NCI-H226 (cell line): ENCODE data around the gene NR2F1-AS1.
"Not testable (repeated sequence)": the region's sequence is repeated elsewhere in the genome, so short reads cannot be mapped to it uniquely, and the experiment has no call there.

Experiments used
- DNase-seq: peaks from one replicate; pipeline ENCODE4 v3.0.0-alpha.2; 2015

The NR2F1-AS1 gene

DNA sequence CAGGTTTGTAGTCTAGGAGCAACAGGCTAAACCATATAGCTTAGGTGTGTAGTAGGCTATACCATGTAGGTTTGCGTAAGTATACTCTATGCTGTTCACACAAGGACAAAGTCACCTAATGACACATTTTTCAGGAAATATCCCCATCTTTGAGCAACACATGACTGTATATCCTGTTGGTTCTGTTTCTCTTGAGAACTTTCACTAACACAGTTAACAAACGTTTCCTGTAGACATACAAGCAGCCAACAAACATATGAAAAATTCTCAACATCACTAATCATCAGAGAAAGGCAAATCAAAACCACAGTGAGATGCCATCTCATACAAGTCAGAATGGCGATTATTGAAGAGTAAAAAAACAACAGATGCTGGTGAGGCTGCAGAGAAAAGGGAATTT is 68.2 kb downstream of the NR2F1-AS1 start:
- peak; percentile 60 for DNase-seq

- DNase-seq, result no peak
Observed at GRCh38 chr5:93511445-93511844, 69.6 kb downstream of the NR2F1-AS1 start.

- no peak for DNase-seq
Observed at GRCh38 chr5:93510626-93511380, 70.2 kb downstream of the NR2F1-AS1 start.

DNA sequence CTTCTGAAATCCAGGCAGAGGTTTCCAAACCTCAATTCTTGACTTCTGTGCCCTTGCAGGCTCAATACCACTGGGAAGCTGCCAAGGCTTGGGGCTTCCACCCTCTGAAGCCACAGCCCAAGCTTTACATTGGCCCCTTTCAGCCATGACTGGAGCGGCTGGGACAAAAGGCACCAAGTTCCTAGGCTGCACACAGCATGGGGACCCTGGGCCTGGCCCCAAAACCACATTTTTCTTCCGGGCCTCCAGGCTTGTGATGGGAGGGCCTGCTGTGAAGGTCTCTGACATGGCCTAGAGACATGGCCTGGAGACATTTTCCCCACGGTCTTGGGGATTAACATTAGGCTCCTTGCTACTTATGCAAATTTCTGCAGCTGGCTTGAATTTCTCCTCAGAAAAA is 75.5 kb downstream of the NR2F1-AS1 start:
- DNase-seq, result not testable (repeated sequence)

GRCh38 chr5:93503598-93504067 is 77.4 kb downstream of the NR2F1-AS1 start:
- peak; percentile 89 for DNase-seq

DNA sequence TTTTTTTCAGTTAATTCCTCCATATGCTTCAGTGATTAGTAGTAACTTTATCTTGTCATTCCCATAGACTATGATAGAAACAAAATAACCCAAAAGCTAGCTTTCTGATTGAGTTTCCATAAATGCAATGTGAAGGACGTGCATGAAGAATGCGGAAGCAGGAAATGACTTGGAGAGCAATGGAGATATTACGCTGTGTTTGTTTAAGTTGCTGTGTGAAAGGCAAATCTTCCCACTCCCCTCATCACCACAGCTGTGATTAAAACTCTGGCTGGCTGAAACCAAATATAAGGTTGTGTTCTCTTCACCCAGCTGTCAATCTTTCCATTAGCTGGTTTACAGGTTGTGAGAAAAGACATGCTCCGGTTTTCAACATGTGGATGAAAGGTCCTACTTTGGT is 83.9 kb downstream of the NR2F1-AS1 start:
- DNase-seq, result peak; percentile 16

DNA sequence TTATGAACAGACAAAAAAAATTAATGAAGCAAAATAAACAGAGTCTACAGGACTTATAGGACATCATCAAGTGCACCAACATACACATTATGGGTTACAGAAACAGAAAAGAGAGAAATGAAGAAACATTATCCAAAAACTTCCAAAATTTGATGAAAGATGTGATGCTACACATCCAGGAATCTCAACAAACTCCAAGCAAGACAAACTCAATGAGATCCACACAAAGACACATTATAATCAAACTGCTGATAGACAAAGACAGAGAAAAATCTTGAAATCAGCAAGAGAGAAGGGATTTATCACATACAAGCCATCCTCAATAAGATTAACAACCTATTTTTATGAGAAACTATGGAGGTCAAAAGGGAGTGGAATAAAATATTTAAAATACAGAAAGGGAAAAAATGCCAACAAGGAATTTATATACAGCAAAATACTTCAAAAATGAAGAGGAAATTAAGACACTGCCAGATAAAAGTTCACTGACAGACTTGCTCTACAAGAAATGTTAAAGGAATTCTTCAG is 101.0 kb downstream of the NR2F1-AS1 start:
- no peak for DNase-seq

- no peak for DNase-seq
Observed at GRCh38 chr5:93477816-93478215, 103.2 kb downstream of the NR2F1-AS1 start.

DNA sequence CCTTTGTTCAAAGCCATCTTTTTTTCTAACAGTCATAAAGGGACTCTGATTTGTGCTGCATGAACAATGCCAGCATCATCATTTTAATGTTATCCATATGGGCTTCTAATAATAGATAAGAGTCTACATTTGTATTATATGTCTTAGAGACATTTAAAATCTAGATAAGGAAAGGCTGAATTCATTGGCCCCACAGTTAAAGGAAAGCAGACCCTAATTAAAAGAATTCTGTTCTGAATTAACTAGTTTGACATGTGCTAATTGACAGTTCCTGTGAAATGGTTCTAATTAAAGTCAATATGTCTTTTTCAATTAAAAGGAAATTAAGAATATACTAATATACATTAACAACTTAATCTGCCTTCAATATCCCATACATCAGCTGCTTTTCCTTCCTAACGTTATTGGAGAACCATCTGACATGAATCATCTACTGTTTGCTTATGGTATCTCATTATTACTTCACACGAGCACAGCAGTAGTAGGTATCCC is 104.7 kb downstream of the NR2F1-AS1 start:
- no peak for DNase-seq

DNA sequence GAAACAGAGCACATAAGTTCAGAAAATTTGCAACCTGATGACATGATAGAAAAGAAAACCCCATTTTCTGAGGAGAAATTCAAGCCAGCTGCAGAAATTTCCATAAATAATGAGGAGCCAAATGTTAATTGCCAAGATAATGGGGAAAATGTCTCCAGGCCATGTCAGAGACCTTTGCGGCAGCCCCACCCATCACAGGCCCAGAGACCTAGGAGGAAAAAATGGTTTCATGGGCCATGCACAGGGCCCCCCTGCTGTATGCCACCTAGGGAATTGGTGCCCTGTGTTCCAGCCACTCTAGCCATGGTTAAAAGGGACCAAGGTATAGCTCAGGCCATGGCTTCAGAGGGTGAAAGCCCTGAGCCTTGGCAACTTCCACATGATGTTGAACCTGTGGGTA is 118.1 kb downstream of the NR2F1-AS1 start:
- DNase-seq, result no peak

DNA sequence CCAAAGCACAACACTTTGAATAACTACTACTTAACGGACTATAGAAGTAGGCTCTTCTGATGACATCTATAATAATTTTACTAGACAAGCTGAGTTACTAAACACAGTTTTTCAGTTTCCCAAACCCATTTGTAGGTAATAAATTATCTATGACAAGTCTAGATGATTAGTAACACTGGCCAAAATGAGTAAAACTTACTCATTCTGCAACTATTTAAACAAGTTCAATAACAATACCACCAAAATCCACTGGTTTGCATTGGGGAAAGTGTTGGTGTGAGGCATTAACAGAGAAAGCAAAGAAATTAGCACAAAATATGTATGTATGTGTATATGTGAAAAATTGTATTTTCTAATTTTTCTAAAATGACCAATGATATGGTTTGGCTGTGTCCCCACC is 119.3 kb downstream of the NR2F1-AS1 start:
- DNase-seq, result peak; percentile 44

GRCh38 chr5:93460286-93460685 is 120.7 kb downstream of the NR2F1-AS1 start:
- DNase-seq, result no peak

DNA sequence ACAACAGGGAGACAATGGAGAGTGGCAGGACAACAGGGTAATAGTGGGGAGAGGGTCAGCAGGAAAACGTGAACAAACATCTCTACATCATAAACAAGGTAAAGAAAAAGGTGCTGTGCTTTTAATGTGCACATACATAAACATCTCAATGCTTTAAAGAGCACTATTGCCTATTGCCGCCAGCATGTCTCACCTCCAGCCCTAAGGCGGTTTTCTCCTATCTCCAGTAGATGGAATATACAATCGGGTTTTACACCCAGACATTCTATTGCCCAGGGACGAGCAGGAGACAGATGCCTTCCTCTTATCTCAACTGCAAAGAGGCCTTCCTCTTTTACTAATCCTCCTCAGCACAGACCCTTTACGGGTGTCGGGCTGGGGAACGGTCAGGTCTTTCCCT is 124.2 kb downstream of the NR2F1-AS1 start:
- not testable (repeated sequence) for DNase-seq

GRCh38 chr5:93454896-93455295 is 126.1 kb downstream of the NR2F1-AS1 start:
- no peak for DNase-seq

DNA sequence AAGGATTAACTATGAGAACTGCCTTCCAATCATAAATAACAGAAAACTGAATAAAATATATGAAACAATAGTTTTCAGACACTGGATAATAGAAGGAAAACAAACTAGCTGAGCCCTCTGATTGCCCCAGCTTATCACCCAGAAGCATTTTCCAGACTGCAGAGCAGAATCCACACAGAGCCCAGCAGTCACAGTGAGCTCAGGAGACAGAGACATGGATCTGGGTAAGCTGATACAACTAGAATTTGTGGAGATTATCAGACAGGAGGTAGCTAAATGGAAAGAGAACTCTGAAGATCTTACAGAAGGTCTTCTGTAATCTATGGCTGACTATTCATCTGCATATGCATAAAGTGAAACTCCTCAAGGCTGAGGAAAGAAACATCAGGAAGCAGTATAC is 128.8 kb downstream of the NR2F1-AS1 start:
- no peak for DNase-seq

GRCh38 chr5:93438124-93438523 is 142.9 kb downstream of the NR2F1-AS1 start:
- DNase-seq, result no peak

- DNase-seq, result no peak
Observed at GRCh38 chr5:93436083-93436482, 144.9 kb downstream of the NR2F1-AS1 start.

DNA sequence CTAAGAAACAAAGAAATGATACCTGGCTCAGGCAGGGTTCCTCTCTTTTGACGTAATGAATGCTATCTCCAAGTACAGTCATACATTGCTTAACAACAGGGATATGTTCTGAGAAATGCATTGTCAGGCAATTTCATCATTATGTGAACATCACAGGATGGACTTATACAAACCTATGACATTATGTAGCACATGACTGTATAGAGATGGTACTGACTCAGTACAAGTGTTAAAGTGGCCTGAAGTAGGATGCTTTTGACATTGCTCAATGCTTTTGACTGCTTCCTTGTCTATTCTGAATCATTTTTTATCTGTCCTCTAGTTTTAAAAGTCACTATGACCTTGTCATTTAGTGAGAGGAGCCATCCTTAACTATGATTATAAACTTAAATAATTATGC is 147.6 kb downstream of the NR2F1-AS1 start:
- peak; percentile 88 for DNase-seq

- DNase-seq, result no peak
Observed at GRCh38 chr5:93431250-93431649, 149.8 kb downstream of the NR2F1-AS1 start.

GRCh38 chr5:93430673-93431199 is 150.3 kb downstream of the NR2F1-AS1 start:
- DNase-seq, result no peak

- no peak for DNase-seq
Observed at GRCh38 chr5:93430118-93430517, 150.9 kb downstream of the NR2F1-AS1 start.

DNA sequence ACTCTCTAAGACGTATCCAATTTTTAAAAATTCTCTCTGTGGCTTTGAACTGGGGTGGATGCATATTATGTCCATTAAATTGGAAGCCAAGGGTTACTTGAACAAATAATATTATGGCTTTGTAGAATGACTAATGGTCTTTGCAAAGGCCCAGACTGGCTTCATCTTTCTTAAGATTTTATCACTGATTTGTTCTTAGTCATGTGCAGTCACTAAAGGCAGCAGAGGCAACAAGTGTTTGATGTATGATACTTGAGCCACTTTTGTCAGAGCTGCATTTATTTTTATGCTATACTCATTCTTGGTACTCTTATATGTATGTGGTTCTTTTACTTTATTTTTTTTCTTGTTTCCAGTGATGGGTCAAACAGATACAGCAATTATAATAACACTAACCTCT is 152.2 kb downstream of the NR2F1-AS1 start:
- DNase-seq, result no peak

DNA sequence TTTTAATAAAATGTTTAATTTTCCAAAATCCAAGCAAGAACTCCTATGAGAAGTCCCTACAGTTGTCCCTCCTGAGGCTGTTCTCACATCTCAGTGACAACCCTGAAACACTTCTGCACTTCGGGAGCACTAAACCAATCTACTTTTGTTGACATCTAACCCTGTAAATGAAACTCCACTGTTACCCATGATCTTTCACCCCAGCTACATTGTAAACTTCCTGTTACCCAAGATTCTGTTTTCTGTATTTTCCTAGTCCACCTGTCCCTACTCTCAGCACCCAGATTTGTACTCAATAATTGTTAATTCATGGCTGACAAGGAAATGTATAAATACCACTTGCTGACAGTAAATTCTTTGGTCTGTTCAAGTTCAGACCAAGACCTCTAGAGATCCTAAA is 153.7 kb downstream of the NR2F1-AS1 start:
- no peak for DNase-seq

- DNase-seq, result no peak
Observed at GRCh38 chr5:93425096-93425495, 155.9 kb downstream of the NR2F1-AS1 start.
